Neural progenitor cell (in vitro differentiated cells): ENCODE data around the gene DENND2A. TPM values are rescaled to one million over a fixed set of nuclear protein-coding genes. Genes with fewer than 3 reads are reported as not detected.
A peak's percentile ranks its signal among the peaks of the same experiment; 100 is the strongest.
"Not testable (repeated sequence)": the region's sequence is repeated elsewhere in the genome, so short reads cannot be mapped to it uniquely, and the experiment has no call there.

Experiments used
- DNase-seq: peaks from one replicate; pipeline ENCODE4 v3.0.0-alpha.2; 2016; ENCODE audit warnings: low spot score
- H2AFZ ChIP-seq: fragments of 200-600 bp; sonication (generic); replicated peaks from 2 replicates; pipeline ENCODE4 v1.6.1; 2016; ENCODE audit warnings: antibody characterized with exemption
- H3F3A ChIP-seq: fragments of 200-600 bp; sonication (generic); 2 replicates; pipeline ENCODE4 v1.6.1; 2016; ENCODE audit warnings: antibody characterized with exemption, low read depth
- H3K27ac ChIP-seq: fragments of 200-600 bp; sonication (generic); 2 replicates; pipeline ENCODE4 v1.5.1; 2016; ENCODE audit warnings: mild to moderate bottlenecking
- H3K27me3 ChIP-seq: fragments of 200-600 bp; sonication (generic); 2 replicates; pipeline ENCODE4 v1.6.1; 2016; ENCODE audit warnings: mild to moderate bottlenecking, moderate library complexity
- H3K36me3 ChIP-seq: fragments of 200-600 bp; sonication (generic); 2 replicates; pipeline ENCODE4 v1.5.1; 2016
- H3K4me1 ChIP-seq: fragments of 200-600 bp; sonication (generic); 2 replicates; pipeline ENCODE4 v1.6.1; 2016; ENCODE audit warnings: mixed run types
- H3K4me2 ChIP-seq: fragments of 200-600 bp; sonication (generic); 2 replicates; pipeline ENCODE4 v1.6.1; 2016
- H3K4me3 ChIP-seq: fragments of 200-600 bp; sonication (generic); 2 replicates; pipeline ENCODE4 v1.5.1; 2016
- H3K79me2 ChIP-seq: fragments of 200-600 bp; sonication (generic); 2 replicates; pipeline ENCODE4 v1.6.1; 2016; ENCODE audit warnings: low read depth
- H3K9ac ChIP-seq: fragments of 200-600 bp; sonication (generic); 2 replicates; pipeline ENCODE4 v1.6.1; 2016
- H3K9me3 ChIP-seq: fragments of 200-600 bp; sonication (generic); 2 replicates; pipeline ENCODE4 v1.5.1; 2016; ENCODE audit warnings: low read depth
- H4K20me1 ChIP-seq: fragments of 200-600 bp; sonication (generic); 2 replicates; pipeline ENCODE4 v1.6.1; 2016; ENCODE audit warnings: low read depth
- H3K27ac Mint-ChIP-seq: 3 replicates; pipeline ENCODE4 v1.8.0; 2021; ENCODE audit warnings: mixed read lengths
- H3K27me3 Mint-ChIP-seq: 2 replicates; pipeline ENCODE4 v1.8.0; 2022; ENCODE audit warnings: low read depth, mild to moderate bottlenecking, inconsistent platforms, moderate library complexity, mixed read lengths; ENCODE audit not compliant: insufficient read depth
- H3K36me3 Mint-ChIP-seq: 3 replicates; pipeline ENCODE4 v1.8.0; 2021; ENCODE audit warnings: mixed read lengths
- H3K4me1 Mint-ChIP-seq: 3 replicates; pipeline ENCODE4 v1.8.0; 2021; ENCODE audit warnings: mixed read lengths
- H3K4me3 Mint-ChIP-seq: 3 replicates; pipeline ENCODE4 v1.8.0; 2021; ENCODE audit warnings: mild to moderate bottlenecking, moderate library complexity, mixed read lengths
- H3K9me3 Mint-ChIP-seq: 3 replicates; pipeline ENCODE4 v1.8.0; 2020; ENCODE audit warnings: mixed read lengths
- CTCF ChIP-seq: fragments of 200-600 bp; sonication (generic); IDR thresholded peaks from 2 replicates; pipeline ENCODE4 v1.5.1; 2017; ENCODE audit warnings: antibody characterized with exemption, mild to moderate bottlenecking
- EZH2 ChIP-seq: fragments of 200-600 bp; sonication (generic); IDR thresholded peaks from 2 replicates; pipeline ENCODE4 v1.6.1; 2017; ENCODE audit warnings: antibody characterized with exemption, mild to moderate bottlenecking, moderate library complexity
- EZH2phosphoT487 ChIP-seq: fragments of 200-600 bp; sonication (generic); IDR thresholded peaks from 2 replicates; pipeline ENCODE4 v1.6.1; 2017; ENCODE audit warnings: antibody characterized with exemption
- total RNA-seq: library from RNA; depleted of rRNA; stranded (reverse); fragments of >200 nt; gene quantifications from 2 replicates; pipeline ENCODE4 v1.2.3, GENCODE V29; 2015; ENCODE audit warnings: low replicate concordance

DENND2A gene
- total RNA-seq, 1 donor from 2014 or later, result 27.0 TPM

GRCh38 chr7:140509789-140510188, 130.8 kb downstream of the DENND2A start:
- Histone ChIP-seq H3F3A (peaks cover 9% of the 10 kb centered on the region), H3K9ac (no peak overlapping the region), H3K9me3 (no peaks in the 10 kb centered on the region), H3K36me3 (no peaks in the 10 kb centered on the region), H3K27me3 (no peaks in the 10 kb centered on the region), H3K4me3 (no peak overlapping the region), H3K4me1 (peaks cover 5% of the 10 kb centered on the region), H4K20me1 (no peaks in the 10 kb centered on the region), H3K79me2 (no peaks in the 10 kb centered on the region), H3K4me2 (no peak overlapping the region), H2AFZ (no peak overlapping the region), H3K27ac (no peak overlapping the region)
- no peaks in the 10 kb centered on the region for H3K36me3 Mint-ChIP-seq
- peaks cover 14% of the 10 kb centered on the region for H3K4me1 Mint-ChIP-seq
- H3K4me3 Mint-ChIP-seq, result no peak overlapping the region
- no peak overlapping the region for H3K27ac Mint-ChIP-seq
- peaks cover 2% of the 10 kb centered on the region for H3K27me3 Mint-ChIP-seq
- H3K9me3 Mint-ChIP-seq, result no peaks in the 10 kb centered on the region
- no peak for TF ChIP-seq EZH2
- TF ChIP-seq EZH2phosphoT487, result no peak
- TF ChIP-seq CTCF, result no peak
- DNase-seq, result no peak

GRCh38 chr7:140507556-140507955, 133.1 kb downstream of the DENND2A start:
- not testable (repeated sequence) for H3K79me2 ChIP-seq, H3F3A ChIP-seq

GRCh38 chr7:140506788-140507464, 133.7 kb downstream of the DENND2A start:
- Histone ChIP-seq H3K4me1 (peaks cover 5% of the 10 kb centered on the region), H3K27ac (no peak overlapping the region), H3K9ac (no peak overlapping the region), H2AFZ (no peak overlapping the region), H3F3A (peaks cover 9% of the 10 kb centered on the region), H3K4me2 (peak overlapping the region; percentile 11), H3K36me3 (no peaks in the 10 kb centered on the region), H3K79me2 (no peaks in the 10 kb centered on the region), H3K4me3 (no peak overlapping the region), H4K20me1 (no peaks in the 10 kb centered on the region), H3K27me3 (no peaks in the 10 kb centered on the region), H3K9me3 (no peaks in the 10 kb centered on the region)
- H3K27ac Mint-ChIP-seq, result no peak overlapping the region
- no peak overlapping the region for H3K4me3 Mint-ChIP-seq
- DNase-seq, result peak; percentile 60
- TF ChIP-seq CTCF (no peak), EZH2phosphoT487 (no peak), EZH2 (no peak)
- no peaks in the 10 kb centered on the region for H3K36me3 Mint-ChIP-seq
- H3K4me1 Mint-ChIP-seq, result peaks cover 10% of the 10 kb centered on the region
- peaks cover 2% of the 10 kb centered on the region for H3K27me3 Mint-ChIP-seq
- H3K9me3 Mint-ChIP-seq, result peaks cover 4% of the 10 kb centered on the region

More at GRCh38 chr7:140507556-140507955, 133.1 kb downstream of the DENND2A start:
- DNase-seq, H3K9me3 Mint-ChIP-seq, H3K9ac ChIP-seq, H3K36me3 ChIP-seq, H2AFZ ChIP-seq, H3K27ac ChIP-seq, H3K4me3 Mint-ChIP-seq, H3K9me3 ChIP-seq, H3K27ac Mint-ChIP-seq, H3K36me3 Mint-ChIP-seq, H3K27me3 Mint-ChIP-seq, H3K4me3 ChIP-seq, H3K27me3 ChIP-seq, H3K4me1 ChIP-seq, H4K20me1 ChIP-seq, H3K4me2 ChIP-seq: not testable (repeated sequence)
- peaks cover 14% of the 10 kb centered on the region for H3K4me1 Mint-ChIP-seq

- Histone ChIP-seq H3F3A (peaks cover 7% of the 10 kb centered on the region), H3K27ac (no peak overlapping the region), H3K4me1 (peaks cover 2% of the 10 kb centered on the region), H3K9me3 (no peaks in the 10 kb centered on the region), H3K27me3 (no peaks in the 10 kb centered on the region), H2AFZ (no peak overlapping the region), H3K79me2 (no peaks in the 10 kb centered on the region), H3K4me3 (no peak overlapping the region), H3K9ac (no peak overlapping the region), H3K36me3 (no peaks in the 10 kb centered on the region), H4K20me1 (no peaks in the 10 kb centered on the region), H3K4me2 (no peak overlapping the region)
- TF ChIP-seq EZH2 (no peak), EZH2phosphoT487 (no peak), CTCF (no peak)
- peaks cover 5% of the 10 kb centered on the region for H3K9me3 Mint-ChIP-seq
- no peaks in the 10 kb centered on the region for H3K36me3 Mint-ChIP-seq
- peaks cover 7% of the 10 kb centered on the region for H3K4me1 Mint-ChIP-seq
- no peak for DNase-seq
- no peak overlapping the region for H3K4me3 Mint-ChIP-seq
- H3K27me3 Mint-ChIP-seq, result peaks cover 7% of the 10 kb centered on the region
- no peak overlapping the region for H3K27ac Mint-ChIP-seq
Observed at GRCh38 chr7:140501966-140502365, 138.6 kb downstream of the DENND2A start.

GRCh38 chr7:140497807-140498206, 142.8 kb downstream of the DENND2A start:
- H3K27me3 ChIP-seq, H3K4me2 ChIP-seq, H3K27ac ChIP-seq, H3K27me3 Mint-ChIP-seq, H3K79me2 ChIP-seq, H3K9me3 Mint-ChIP-seq, H3K36me3 Mint-ChIP-seq, H3K9me3 ChIP-seq, H3K36me3 ChIP-seq, H3F3A ChIP-seq, H3K4me3 Mint-ChIP-seq, H3K4me3 ChIP-seq, H2AFZ ChIP-seq, H3K4me1 ChIP-seq, H3K9ac ChIP-seq, DNase-seq, H3K27ac Mint-ChIP-seq, H4K20me1 ChIP-seq, H3K4me1 Mint-ChIP-seq: not testable (repeated sequence)
